Neural cell (in vitro differentiated cells): ENCODE data around the gene ALDH4A1.

Experiments
- CTCF ChIP-seq: fragments of 450-650 bp; IDR thresholded peaks from 2 replicates; pipeline ENCODE4 v1.5.1; 2014; ENCODE audit warnings: antibody characterized with exemption, mild to moderate bottlenecking, moderate library complexity; ENCODE audit not compliant: poor library complexity, severe bottlenecking
- EZH2 ChIP-seq: fragments of 200-600, 300-800 bp; shearing (Covaris generic), sonication (generic); IDR thresholded peaks from 2 replicates; pipeline ENCODE4 v1.6.1; 2014; ENCODE audit warnings: antibody characterized with exemption, low read length, borderline replicate concordance, mild to moderate bottlenecking; ENCODE audit not compliant: insufficient read depth, poor library complexity, severe bottlenecking

GRCh38 chr1:18942340-18942739 is 40.0 kb upstream of the ALDH4A1 start:
- TF ChIP-seq CTCF (no peak), EZH2 (no peak)
